PFSK-1 (cell line): ENCODE data around the gene RNF220.

Experiments used
- FOXP2 ChIP-seq: optimal IDR thresholded peaks from 2 replicates; pipeline ENCODE3; 2011; ENCODE audit warnings: borderline replicate concordance, control low read depth, inconsistent platforms; ENCODE audit not compliant: insufficient read depth; ENCODE audit errors: extremely low read length, extremely low read depth
- POLR2AphosphoS5 ChIP-seq: IDR thresholded peaks from 2 replicates; pipeline ENCODE4 v1.6.1; 2012; ENCODE audit warnings: low read depth, mild to moderate bottlenecking, control low read depth, low read length, moderate library complexity
- SIN3A ChIP-seq: IDR thresholded peaks from 2 replicates; pipeline ENCODE4 v1.6.1; 2012; ENCODE audit warnings: mild to moderate bottlenecking, low read length, moderate library complexity, borderline replicate concordance; ENCODE audit not compliant: insufficient read depth
- TAF1 ChIP-seq: IDR thresholded peaks from 2 replicates; pipeline ENCODE4 v1.6.1; 2012; ENCODE audit warnings: low read length, control low read depth, borderline replicate concordance; ENCODE audit not compliant: insufficient read depth
- TF ChIP-seq, protein P1 (sequence below), 2 experiments: IDR thresholded peaks; 2 replicates each; pipeline versions ENCODE4 v1.6.1 to v1.8.0; 2011 to 2012; ENCODE audit warnings: low read depth in 2 of 2, low read length in 2 of 2, control low read depth in 1 of 2, inconsistent platforms in 1 of 2, mild to moderate bottlenecking in 1 of 2, moderate library complexity in 1 of 2; ENCODE audit not compliant: insufficient read depth in 1 of 2

The RNF220 gene

DNA sequence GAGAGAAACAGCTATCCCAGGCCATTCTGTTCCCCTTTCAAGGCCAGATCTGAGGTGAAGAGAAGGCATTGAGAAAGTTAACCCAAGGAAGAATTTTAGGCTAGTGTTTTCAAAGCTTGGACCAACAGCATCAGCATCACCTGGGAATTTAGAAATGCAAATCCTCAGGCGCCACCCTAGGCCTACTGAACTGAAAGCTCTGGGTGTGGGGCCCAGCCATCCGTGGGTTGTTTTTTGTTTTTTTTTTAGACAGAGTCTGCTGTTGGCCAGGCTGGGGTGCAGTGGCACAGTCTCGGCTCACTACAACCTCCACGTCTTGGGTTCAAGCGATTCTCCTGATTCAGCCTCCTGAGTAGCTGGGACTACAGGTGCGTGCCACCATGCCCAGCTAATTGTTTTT is 98.6 kb downstream of the RNF220 start:
- TF ChIP-seq FOXP2, result no peak
- TF ChIP-seq SIN3A, result no peak
- TF ChIP-seq, protein P1, sequence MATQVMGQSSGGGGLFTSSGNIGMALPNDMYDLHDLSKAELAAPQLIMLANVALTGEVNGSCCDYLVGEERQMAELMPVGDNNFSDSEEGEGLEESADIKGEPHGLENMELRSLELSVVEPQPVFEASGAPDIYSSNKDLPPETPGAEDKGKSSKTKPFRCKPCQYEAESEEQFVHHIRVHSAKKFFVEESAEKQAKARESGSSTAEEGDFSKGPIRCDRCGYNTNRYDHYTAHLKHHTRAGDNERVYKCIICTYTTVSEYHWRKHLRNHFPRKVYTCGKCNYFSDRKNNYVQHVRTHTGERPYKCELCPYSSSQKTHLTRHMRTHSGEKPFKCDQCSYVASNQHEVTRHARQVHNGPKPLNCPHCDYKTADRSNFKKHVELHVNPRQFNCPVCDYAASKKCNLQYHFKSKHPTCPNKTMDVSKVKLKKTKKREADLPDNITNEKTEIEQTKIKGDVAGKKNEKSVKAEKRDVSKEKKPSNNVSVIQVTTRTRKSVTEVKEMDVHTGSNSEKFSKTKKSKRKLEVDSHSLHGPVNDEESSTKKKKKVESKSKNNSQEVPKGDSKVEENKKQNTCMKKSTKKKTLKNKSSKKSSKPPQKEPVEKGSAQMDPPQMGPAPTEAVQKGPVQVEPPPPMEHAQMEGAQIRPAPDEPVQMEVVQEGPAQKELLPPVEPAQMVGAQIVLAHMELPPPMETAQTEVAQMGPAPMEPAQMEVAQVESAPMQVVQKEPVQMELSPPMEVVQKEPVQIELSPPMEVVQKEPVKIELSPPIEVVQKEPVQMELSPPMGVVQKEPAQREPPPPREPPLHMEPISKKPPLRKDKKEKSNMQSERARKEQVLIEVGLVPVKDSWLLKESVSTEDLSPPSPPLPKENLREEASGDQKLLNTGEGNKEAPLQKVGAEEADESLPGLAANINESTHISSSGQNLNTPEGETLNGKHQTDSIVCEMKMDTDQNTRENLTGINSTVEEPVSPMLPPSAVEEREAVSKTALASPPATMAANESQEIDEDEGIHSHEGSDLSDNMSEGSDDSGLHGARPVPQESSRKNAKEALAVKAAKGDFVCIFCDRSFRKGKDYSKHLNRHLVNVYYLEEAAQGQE (IDR thresholded peaks at IDR 0.05; ENCODE audit: insufficient read depth in 1 of 2, low read depth in 2 of 2, low read length in 2 of 2), result no peak
- TF ChIP-seq TAF1, result no peak
- TF ChIP-seq POLR2AphosphoS5, result no peak

DNA sequence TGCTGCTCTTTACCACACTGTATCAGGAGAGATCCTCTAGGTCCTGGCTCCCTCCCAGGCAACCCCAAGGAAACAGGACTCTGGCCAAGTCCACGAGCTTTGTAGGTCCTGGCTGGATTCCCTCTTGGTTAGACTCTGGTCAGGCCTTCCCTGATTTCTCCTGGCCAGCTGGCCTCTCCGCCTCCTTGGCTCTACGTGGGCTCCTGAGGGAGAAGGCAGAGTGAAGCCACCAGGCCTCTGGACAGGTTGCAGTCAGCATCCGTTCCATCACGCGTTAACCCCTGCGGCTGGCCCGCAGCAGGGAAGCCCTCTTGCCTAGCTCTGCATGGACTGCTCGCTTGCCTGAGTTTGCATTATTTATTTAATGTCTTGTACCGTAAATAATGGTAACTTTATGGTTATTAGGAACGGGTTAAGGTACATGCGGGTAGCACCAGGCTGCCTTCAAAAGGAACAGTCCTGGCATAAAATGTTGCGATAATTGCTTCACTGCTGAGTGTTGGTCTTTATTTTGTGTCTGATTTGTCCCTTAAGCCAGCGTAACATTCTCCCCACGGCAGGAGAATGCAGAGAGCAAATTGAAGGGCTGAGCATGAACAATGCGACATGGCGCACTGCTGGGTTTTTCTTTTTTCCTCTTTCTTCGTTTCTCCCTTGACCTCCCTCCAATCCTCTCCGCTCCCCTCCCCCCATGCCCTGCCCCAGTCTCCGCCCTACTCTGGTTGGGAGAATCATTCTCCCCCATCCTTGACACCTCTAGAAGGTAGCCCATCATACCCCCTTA is 100.3 kb downstream of the RNF220 start:
- TF ChIP-seq FOXP2, result no peak
- TF ChIP-seq, protein P1 (IDR thresholded peaks at IDR 0.05; ENCODE audit: insufficient read depth in 1 of 2, low read depth in 2 of 2, low read length in 2 of 2), result no peak
- no peak for TF ChIP-seq TAF1
- TF ChIP-seq POLR2AphosphoS5, result no peak
- no peak for TF ChIP-seq SIN3A

DNA sequence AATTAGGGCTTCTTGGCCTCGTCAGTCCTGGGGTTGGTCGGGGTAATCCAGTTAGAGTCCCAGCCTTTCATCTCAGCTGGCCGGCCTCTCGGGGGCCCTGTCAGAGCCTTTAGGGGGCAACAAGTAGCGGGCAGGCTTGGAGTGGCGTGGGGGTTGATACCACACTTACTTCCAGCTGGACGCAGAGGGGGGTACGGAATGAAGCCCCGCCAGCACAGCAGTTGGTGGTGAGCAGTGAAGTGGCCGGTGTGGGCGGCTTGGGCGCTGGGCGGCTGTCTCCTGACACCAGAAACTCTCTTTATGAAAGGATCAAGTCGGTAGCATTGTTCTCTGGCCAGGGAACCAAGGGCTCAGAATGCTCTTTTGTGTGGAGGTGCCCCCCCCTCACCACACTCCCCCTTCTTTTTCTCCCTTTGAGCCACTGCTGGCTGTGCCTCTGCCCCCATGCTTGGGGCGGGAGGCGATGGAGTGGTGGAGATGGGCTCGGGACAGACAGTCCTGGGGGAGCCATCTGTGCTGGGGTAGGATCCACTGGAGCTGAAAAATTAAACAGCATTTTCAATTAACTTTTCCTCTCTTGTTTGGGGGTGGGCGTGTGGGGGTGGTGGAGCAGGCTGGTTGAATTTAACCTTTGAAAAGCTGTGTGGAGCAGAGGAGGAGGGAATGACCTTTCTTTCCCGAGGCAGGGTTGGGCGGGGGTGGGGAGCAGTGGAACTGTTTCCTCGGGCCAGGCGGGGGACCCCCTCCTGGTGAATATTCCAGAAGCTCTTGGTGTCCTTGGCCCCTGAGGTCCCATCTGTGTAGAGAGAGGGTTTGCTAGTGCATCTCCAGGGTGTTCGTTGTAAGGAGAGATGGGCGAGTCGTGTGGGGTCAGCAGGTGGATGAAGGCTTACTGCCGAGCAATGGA is 102.7 kb downstream of the RNF220 start:
- no peak for TF ChIP-seq TAF1
- TF ChIP-seq, protein P1 (IDR thresholded peaks at IDR 0.05; ENCODE audit: insufficient read depth in 1 of 2, low read depth in 2 of 2, low read length in 2 of 2), result no peak
- TF ChIP-seq SIN3A, result no peak
- TF ChIP-seq POLR2AphosphoS5, result no peak
- TF ChIP-seq FOXP2, result no peak

DNA sequence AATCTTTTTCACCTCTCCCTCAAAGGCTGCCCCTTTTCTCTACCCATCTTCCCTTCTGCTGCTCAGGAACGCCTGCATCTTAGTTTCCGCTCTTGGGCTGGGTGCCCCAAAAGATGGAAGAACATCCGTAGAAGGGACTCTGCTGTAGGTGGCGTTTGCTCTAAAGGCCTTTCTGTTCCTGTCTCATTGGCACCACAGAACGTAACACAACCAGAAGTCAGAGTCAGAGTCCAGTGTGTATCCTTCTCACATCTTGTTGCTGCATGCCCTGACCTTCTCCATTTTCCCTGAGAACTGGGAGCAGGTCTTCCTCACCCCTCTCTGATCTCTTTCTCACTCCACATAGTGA is 103.3 kb downstream of the RNF220 start:
- no peak for TF ChIP-seq TAF1
- no peak for TF ChIP-seq POLR2AphosphoS5
- TF ChIP-seq, protein P1 (IDR thresholded peaks at IDR 0.05; ENCODE audit: insufficient read depth in 1 of 2, low read depth in 2 of 2, low read length in 2 of 2), result no peak
- no peak for TF ChIP-seq FOXP2
- TF ChIP-seq SIN3A, result no peak
